ENCODE data around the gene SEMA5B. TPM values are rescaled to one million over a fixed set of nuclear protein-coding genes. Genes with fewer than 3 reads are reported as not detected.
A peak's percentile ranks its signal among the peaks of the same experiment; 100 is the strongest.

Gene SEMA5B
- polyA plus RNA-seq, 1 donor from 2014 or later, result not detected

- Mint-ChIP-seq H3K9me3 (no peaks in the 10 kb centered on the region), H3K4me3 (no peak overlapping the region), H3K27me3 (peaks cover 22% of the 10 kb centered on the region), H3K36me3 (no peaks in the 10 kb centered on the region), H3K4me1 (peaks cover 0 to 13% (median 5%) of the 10 kb centered on the region in 3 donors), H3K27ac (no peak overlapping the region)
These were observed 39.7 kb downstream of the SEMA5B start for GRCh38 chr3:122987736-122988319.

- Mint-ChIP-seq H3K9me3 (no peaks in the 10 kb centered on the region), H3K4me3 (no peak overlapping the region)
These were observed 40.3 kb downstream of the SEMA5B start for GRCh38 chr3:122987231-122987630.

DNA sequence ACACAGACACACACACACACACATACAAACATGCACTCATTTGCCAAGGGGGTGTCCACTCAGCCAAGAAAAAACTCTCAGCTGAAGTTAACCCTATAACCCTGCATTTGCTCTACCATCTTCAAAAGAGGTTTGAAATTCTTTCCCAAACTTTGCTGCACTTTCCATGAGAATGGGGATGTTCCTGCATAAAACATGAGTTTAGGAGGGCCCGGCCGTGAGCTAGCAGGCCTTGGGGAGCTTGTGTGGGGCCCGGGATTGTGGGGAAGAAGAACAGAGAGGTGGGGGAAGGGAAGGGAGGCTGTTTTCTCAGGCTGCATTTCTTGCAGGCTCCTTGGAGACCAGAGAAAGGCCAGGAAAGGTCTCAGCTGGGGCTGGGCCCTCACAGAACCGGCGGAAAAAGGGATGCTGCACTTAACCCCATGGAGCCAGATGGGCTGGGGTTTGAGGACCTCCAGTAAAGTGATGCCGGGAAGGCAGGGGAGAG is 40.8 kb downstream of the SEMA5B start:
- peaks cover 15% of the 10 kb centered on the region for H3K27me3 Mint-ChIP-seq
- H3K4me1 Mint-ChIP-seq, result peaks cover 0 to 13% (median 5%) of the 10 kb centered on the region in 3 donors
- H3K27ac Mint-ChIP-seq, result no peak overlapping the region
- no peaks in the 10 kb centered on the region for H3K9me3 Mint-ChIP-seq
- no peak overlapping the region for H3K4me3 Mint-ChIP-seq
- no peaks in the 10 kb centered on the region for H3K36me3 Mint-ChIP-seq

More at GRCh38 chr3:122987231-122987630, 40.3 kb downstream of the SEMA5B start:
- H3K36me3 Mint-ChIP-seq, result no peaks in the 10 kb centered on the region
- H3K27me3 Mint-ChIP-seq, result peaks cover 19% of the 10 kb centered on the region
- H3K27ac Mint-ChIP-seq, result no peak overlapping the region
- H3K4me1 Mint-ChIP-seq, result peaks cover 0 to 13% (median 5%) of the 10 kb centered on the region in 3 donors

GRCh38 chr3:122985539-122985938 is 42.0 kb downstream of the SEMA5B start:
- H3K4me3 Mint-ChIP-seq, result no peak overlapping the region
- H3K27me3 Mint-ChIP-seq, result peaks cover 13% of the 10 kb centered on the region
- H3K36me3 Mint-ChIP-seq, result no peaks in the 10 kb centered on the region
- peaks cover 0 to 13% (median 5%) of the 10 kb centered on the region in 3 donors for H3K4me1 Mint-ChIP-seq
- H3K27ac Mint-ChIP-seq, result no peak overlapping the region
- H3K9me3 Mint-ChIP-seq, result no peaks in the 10 kb centered on the region

DNA sequence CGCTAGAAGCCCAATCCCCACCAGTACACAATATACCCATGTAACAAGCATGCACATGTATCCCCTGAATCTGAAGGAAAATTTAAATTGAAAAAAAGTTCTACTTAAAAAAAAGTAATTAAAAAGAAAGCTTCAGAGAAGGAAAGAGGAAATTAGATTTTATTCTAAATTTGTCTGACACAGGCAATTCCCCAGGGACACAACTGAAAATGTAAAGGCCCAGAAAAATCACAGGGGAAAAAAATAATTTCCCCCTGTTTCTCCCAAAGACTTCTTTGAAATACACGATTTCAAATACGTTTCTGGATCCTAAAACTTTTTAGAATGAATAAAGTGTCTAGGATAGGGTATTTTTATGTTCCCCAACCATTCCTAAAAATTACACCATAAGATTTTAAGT is 42.9 kb downstream of the SEMA5B start:
- H3K27ac Mint-ChIP-seq, result no peak overlapping the region
- H3K4me3 Mint-ChIP-seq, result peak overlapping the region in 1 of 4 donors; percentile 65
- peaks cover 0 to 13% (median 7%) of the 10 kb centered on the region in 3 donors for H3K4me1 Mint-ChIP-seq
- no peaks in the 10 kb centered on the region for H3K9me3 Mint-ChIP-seq
- H3K36me3 Mint-ChIP-seq, result no peaks in the 10 kb centered on the region
- H3K27me3 Mint-ChIP-seq, result peaks cover 12% of the 10 kb centered on the region

GRCh38 chr3:122984007-122984406 is 43.6 kb downstream of the SEMA5B start:
- Mint-ChIP-seq H3K4me3 (peak overlapping the region in 1 of 4 donors; percentile 29), H3K36me3 (no peaks in the 10 kb centered on the region), H3K27me3 (peaks cover 8% of the 10 kb centered on the region), H3K4me1 (peaks cover 0 to 13% (median 7%) of the 10 kb centered on the region in 3 donors), H3K9me3 (no peaks in the 10 kb centered on the region), H3K27ac (no peak overlapping the region)

DNA sequence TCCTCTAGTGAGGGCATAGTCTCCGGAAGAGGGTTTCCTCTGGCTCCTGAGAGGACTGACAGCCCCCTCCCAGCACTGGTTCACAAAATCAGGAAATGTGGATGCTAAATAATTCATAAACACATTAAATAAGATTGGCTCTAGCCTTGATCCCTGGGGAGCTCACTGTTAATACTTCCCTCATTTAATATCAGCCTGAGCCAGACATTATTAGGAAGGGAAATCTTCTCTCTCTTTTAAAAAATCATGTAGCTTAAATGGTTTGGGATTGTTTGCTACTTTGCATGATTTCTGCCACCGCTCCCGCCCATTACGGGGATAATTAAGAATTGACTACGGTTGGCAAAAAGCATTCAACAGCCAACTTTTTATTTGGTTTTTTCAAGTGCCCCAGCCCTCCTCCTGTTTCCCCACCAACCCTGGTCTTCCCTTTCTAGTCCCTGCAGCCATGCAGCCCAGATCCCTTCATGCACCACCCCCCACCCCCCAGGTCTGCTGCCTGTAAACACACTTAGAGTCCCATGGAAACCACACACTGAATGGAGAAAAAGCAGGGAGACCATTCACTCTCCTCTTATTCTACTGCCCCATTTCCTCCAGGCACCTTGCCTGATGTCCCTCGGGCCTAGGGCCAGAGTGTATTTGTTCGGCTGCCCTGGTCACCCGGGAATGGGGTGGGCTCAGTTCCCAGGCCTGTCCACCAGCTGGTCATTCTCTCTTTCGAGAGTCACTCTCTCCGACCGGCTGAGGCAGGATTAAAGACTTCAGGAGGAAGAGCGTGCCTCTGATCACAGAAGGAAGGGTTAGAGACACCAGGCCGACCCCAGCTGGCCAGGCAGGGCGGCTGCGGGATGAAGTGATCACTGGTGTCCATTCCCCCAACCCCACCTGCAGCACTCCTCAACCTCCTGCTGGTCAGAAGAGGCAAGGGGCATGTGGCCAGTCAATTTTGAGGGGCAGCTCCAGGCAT is 45.1 kb downstream of the SEMA5B start:
- Mint-ChIP-seq H3K27me3 (peaks cover 5% of the 10 kb centered on the region), H3K4me1 (peaks cover 0 to 17% (median 7%) of the 10 kb centered on the region in 3 donors), H3K9me3 (no peaks in the 10 kb centered on the region), H3K27ac (no peak overlapping the region), H3K4me3 (no peak overlapping the region), H3K36me3 (no peaks in the 10 kb centered on the region)

- H3K27me3 Mint-ChIP-seq, result peaks cover 7% of the 10 kb centered on the region
- peaks cover 3 to 21% (median 17%) of the 10 kb centered on the region in 3 donors for H3K4me1 Mint-ChIP-seq
- H3K27ac Mint-ChIP-seq, result no peak overlapping the region
- no peaks in the 10 kb centered on the region for H3K36me3 Mint-ChIP-seq
- H3K4me3 Mint-ChIP-seq, result no peak overlapping the region
- H3K9me3 Mint-ChIP-seq, result no peaks in the 10 kb centered on the region
These were observed 48.4 kb downstream of the SEMA5B start for GRCh38 chr3:122979211-122979610.

DNA sequence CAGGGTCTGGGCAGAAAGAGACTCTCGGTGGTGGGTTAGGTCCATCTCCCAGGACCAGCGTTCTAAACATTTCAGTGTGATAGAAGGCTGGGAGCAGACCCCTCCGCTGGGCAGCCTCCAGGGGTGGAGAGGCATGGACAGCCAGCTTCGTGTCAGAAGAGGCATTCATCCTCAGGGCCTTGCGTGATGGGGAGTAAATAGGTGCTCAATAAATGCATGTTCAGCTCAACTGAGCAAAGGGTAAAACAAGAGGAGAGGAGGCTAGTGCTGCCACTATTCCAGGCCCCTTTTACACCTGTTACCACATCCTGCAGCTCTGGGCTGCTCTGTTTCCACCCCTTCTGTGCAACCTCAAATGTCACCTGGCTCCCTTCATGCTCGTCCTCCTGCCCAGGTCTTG is 49.0 kb downstream of the SEMA5B start:
- Mint-ChIP-seq H3K36me3 (no peaks in the 10 kb centered on the region), H3K9me3 (no peaks in the 10 kb centered on the region), H3K27me3 (peaks cover 5% of the 10 kb centered on the region), H3K4me3 (no peak overlapping the region), H3K4me1 (peaks cover 3 to 20% (median 17%) of the 10 kb centered on the region in 3 donors), H3K27ac (no peak overlapping the region)

DNA sequence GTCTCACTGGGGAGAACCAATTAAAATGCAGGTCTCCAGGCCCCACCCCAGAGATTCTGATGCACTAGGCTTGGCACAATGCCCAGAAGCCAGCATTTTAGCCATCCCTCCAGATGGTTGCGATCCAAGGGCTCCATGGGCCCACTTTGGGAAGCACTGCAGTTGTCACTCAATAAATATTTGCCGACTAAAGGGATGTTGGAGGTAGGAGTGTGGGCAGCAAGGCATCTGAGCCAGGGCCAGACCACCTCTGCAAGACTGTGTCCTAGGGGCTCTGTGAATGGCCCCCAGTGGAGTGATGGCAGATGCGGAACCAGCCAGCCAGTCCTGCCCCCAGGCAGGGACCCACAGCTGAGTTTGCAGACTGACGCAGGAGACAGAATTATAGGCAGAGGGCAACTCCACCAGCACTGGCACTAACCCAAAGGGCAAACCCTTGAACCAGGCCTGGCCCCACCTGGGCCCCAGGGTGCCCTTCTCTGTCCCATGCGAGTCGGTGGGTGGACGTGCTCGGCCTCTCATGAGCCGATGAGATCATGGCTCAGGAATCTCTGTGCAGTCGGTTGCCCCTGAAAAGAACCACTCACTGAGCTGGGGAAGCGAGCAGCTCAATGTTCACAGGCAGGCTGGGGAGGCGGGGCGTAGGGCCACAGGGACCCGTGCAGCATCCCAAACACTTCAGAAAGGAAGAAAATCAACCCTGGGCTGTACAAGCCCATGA is 49.7 kb downstream of the SEMA5B start:
- no peaks in the 10 kb centered on the region for H3K36me3 Mint-ChIP-seq
- H3K27ac Mint-ChIP-seq, result no peak overlapping the region
- peaks cover 3 to 20% (median 17%) of the 10 kb centered on the region in 3 donors for H3K4me1 Mint-ChIP-seq
- H3K27me3 Mint-ChIP-seq, result peaks cover 9% of the 10 kb centered on the region
- H3K4me3 Mint-ChIP-seq, result no peak overlapping the region
- no peaks in the 10 kb centered on the region for H3K9me3 Mint-ChIP-seq

DNA sequence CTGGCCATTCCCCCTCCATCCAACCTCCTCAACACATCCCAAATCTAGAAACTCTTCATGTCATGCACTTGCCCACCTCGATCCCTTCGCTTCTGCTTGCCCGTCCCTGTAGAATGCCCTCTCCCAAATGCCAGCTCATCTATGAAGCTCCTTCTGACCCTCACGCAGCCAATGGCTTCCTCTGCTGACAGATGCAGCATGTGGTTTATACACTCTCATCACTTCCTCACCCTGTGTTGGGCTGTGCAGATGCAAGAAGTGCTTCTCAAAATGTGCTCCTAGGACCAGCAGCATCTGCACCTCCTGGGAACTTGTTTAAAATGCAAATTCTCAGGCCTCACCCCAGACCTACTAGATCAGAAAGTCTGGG is 51.7 kb downstream of the SEMA5B start:
- peaks cover 9% of the 10 kb centered on the region for H3K27me3 Mint-ChIP-seq
- no peaks in the 10 kb centered on the region for H3K9me3 Mint-ChIP-seq
- peaks cover 3 to 20% (median 17%) of the 10 kb centered on the region in 3 donors for H3K4me1 Mint-ChIP-seq
- peak overlapping the region in 2 of 4 donors; percentile 1 to 82 for H3K4me3 Mint-ChIP-seq
- no peak overlapping the region for H3K27ac Mint-ChIP-seq
- no peaks in the 10 kb centered on the region for H3K36me3 Mint-ChIP-seq

GRCh38 chr3:122975163-122975923 is 52.2 kb downstream of the SEMA5B start:
- Mint-ChIP-seq H3K36me3 (no peaks in the 10 kb centered on the region), H3K4me1 (peaks cover 3 to 20% (median 17%) of the 10 kb centered on the region in 3 donors), H3K27ac (peak overlapping the region in 1 of 3 donors; percentile 45), H3K4me3 (peak overlapping the region in 3 of 4 donors; percentile 1 to 82 (median 23)), H3K27me3 (peaks cover 9% of the 10 kb centered on the region), H3K9me3 (no peaks in the 10 kb centered on the region)

GRCh38 chr3:122974764-122975162 is 52.8 kb downstream of the SEMA5B start:
- Mint-ChIP-seq H3K27ac (peak overlapping the region in 1 of 3 donors; percentile 45), H3K27me3 (peaks cover 9% of the 10 kb centered on the region), H3K9me3 (no peaks in the 10 kb centered on the region), H3K4me3 (peak overlapping the region in 1 of 4 donors; percentile 23), H3K4me1 (peaks cover 3 to 20% (median 15%) of the 10 kb centered on the region in 3 donors), H3K36me3 (no peaks in the 10 kb centered on the region)
